AG04449 (cell line): ENCODE measurements around the gene EIF1.

Source experiments
- CTCF ChIA-PET: fragments of 350-600 bp; formaldehyde crosslinking; extraction: SDS; loops from one replicate; lab custom pipeline; 2021; ENCODE audit warnings: antibody characterized with exemption; lab: Yijun Ruan, JAX
- POLR2A ChIA-PET: fragments of 400-600, 350-600 bp; formaldehyde crosslinking; extraction: SDS; loops from one replicate; lab custom pipeline; 2020; ENCODE audit warnings: antibody characterized with exemption, inconsistent platforms; lab: Yijun Ruan, JAX
- DNase-seq: peaks from one replicate; pipeline ENCODE4 v3.0.0-alpha.2; 2010; ENCODE audit warnings: low read depth, low spot score
- H3K4me3 ChIP-seq: 2 replicates; pipeline ENCODE4 v1.5.1; 2011; ENCODE audit warnings: low read depth, mild to moderate bottlenecking, control low read depth, low read length
- CTCF ChIP-seq: IDR thresholded peaks from one replicate; pipeline ENCODE4 v1.5.1; 2011; ENCODE audit warnings: mild to moderate bottlenecking, moderate library complexity, low read length, control low read depth, inconsistent platforms; ENCODE audit not compliant: insufficient read depth; ENCODE audit errors: missing control alignments

EIF1 gene

GRCh38 chr17:41722231-41722630 is 33.5 kb downstream of the EIF1 start:
- TF ChIP-seq CTCF, result no peak
- ChIA-PET POLR2A (no interaction called here), CTCF (interaction anchor here (0.9 to 1.9 kb wide), 5 partner anchors 11 to 80 kb away, joined by 3 to 6 read pairs (median 5); no protein-coding TSS in a partner anchor)
- no peak overlapping the region for H3K4me3 ChIP-seq
- DNase-seq, result no peak

GRCh38 chr17:41723801-41724475 is 35.3 kb downstream of the EIF1 start:
- ChIA-PET CTCF (interaction anchor here (0.7 to 5.3 kb wide), 5 partner anchors 14 to 141 kb away, joined by 3 to 25 read pairs (median 9); partner anchors contain the start of gene KLHL11), POLR2A (no interaction called here)

GRCh38 chr17:41724476-41725050 is 35.9 kb downstream of the EIF1 start:
- H3K4me3 ChIP-seq, result no peak overlapping the region
- TF ChIP-seq CTCF, result no peak
- POLR2A ChIA-PET, result no interaction called here
- no peak for DNase-seq
- CTCF ChIA-PET, result interaction anchor here (0.7 to 5.3 kb wide), 6 partner anchors 9 to 141 kb away, joined by 3 to 25 read pairs (median 8); partner anchors contain the start of genes HAP1 and KLHL11

More at GRCh38 chr17:41723801-41724475, 35.3 kb downstream of the EIF1 start:
- no peak for DNase-seq
- no peak for TF ChIP-seq CTCF
- H3K4me3 ChIP-seq, result no peak overlapping the region

- no peak for TF ChIP-seq CTCF
- no peak overlapping the region for H3K4me3 ChIP-seq
- ChIA-PET POLR2A (no interaction called here), CTCF (interaction anchor here (0.7 to 5.3 kb wide), 6 partner anchors 9 to 140 kb away, joined by 3 to 25 read pairs (median 8); partner anchors contain the start of genes HAP1 and KLHL11)
- DNase-seq, result no peak
Observed at GRCh38 chr17:41725134-41725533, 36.4 kb downstream of the EIF1 start.

DNA sequence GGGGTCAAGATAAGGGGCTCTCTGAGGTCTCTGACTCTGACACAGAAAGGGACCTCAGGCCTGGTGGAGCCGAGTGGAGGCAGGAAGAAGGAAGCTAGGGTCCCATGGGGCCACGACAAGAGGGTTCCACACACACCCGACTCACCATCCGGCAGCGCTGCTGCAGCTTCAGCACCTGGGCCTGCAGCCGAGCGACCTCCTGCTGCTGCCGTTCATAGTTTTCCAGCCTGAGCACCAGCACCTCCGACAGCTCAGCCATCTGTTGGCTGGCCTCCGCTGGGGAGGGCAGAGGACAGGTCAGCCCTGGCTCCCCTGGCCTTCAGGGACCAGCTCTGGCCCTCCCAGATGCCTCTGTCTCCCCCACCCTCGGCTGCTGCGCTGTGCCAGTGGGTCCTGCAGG is 39.4 kb downstream of the EIF1 start:
- ChIA-PET POLR2A (no interaction called here), CTCF (interaction anchor here (0.8 to 5.3 kb wide), 4 partner anchors 9 to 83 kb away, joined by 3 to 25 read pairs (median 6); no protein-coding TSS in a partner anchor)
- no peak for DNase-seq
- no peak for TF ChIP-seq CTCF
- no peak overlapping the region for H3K4me3 ChIP-seq

DNA sequence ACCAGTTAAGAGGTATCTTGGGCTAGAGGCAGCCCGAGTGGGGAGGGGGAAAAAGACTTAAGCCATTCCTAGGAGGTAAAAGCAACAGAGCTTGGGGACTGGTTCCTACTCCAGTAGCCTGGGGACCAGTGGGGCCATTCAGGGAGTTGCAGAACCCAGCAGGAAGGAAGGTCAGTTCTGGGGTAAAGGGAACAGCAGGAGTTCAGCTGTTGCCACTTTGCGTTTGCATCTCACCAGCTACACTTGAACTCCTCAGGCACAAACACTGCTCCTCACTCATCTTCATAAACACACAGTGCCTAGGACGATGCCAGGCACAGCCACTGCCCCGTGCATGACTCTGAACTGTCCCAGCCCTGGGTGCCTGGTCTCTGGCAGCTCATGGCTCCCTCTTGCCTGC is 41.8 kb downstream of the EIF1 start:
- DNase-seq, result no peak
- no peak for TF ChIP-seq CTCF
- no peak overlapping the region for H3K4me3 ChIP-seq
- CTCF ChIA-PET, result interaction anchor here (1.3 to 1.7 kb wide), 2 partner anchors 35 to 71 kb away, joined by 4 to 7 read pairs; no protein-coding TSS in a partner anchor
- POLR2A ChIA-PET, result interaction anchor here (0.5 kb wide), 1 partner anchor 367 kb away, joined by 3 read pairs; no protein-coding TSS in a partner anchor
